ENCODE results near the gene PPIAL4G.
A peak's percentile ranks its signal among the peaks of the same experiment; 100 is the strongest.
"Not testable (repeated sequence)": the region's sequence is repeated elsewhere in the genome, so short reads cannot be mapped to it uniquely, and the experiment has no call there.

Gene PPIAL4G

DNA sequence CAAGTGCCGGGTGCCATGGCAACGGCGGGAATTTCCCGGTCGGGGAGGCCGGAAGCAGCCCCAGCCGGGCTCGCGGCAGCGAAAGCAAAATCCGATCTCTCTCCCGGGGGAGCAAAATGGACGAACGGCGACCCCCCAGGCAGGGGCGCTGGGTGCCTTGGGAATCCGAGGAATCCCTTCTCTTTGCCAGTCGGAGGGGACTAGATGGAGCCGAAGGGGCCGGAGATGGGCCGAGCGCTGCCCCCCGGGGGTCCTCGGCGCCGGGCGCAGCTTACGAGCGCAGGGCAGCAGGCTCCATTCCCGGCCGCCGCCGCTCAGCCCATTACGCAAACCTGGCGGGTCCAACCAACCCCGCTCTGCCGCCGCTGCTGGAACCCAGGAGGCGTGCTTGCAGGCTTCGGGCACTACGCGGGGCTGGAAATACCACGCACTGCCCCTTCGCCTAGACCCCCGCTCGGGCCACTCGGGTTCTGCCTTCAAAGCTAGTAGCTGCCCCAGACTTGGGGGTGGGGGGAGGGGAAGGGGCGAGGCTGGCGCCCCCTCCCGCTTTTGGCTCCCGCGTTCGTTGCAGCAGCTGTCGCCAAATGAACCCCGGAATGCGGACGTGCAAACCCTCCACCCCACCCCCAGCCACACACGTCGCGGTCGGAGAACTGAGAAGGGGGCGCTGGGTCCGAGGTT is 24.1 kb downstream of the PPIAL4G start:
- DNase-seq: peak; percentile 57
- H3K27ac ChIP-seq; H3K27me3 ChIP-seq (ENCODE audit: insufficient read depth, low read depth, severe bottlenecking); H3K36me3 ChIP-seq; H3K9me3 ChIP-seq (ENCODE audit: severe bottlenecking): not testable (repeated sequence)
- peak overlapping the region; percentile 55 for H3K4me3 ChIP-seq (ENCODE audit: low read depth, low read length)

- DNase-seq; H3K36me3 ChIP-seq; H3K9me3 ChIP-seq (ENCODE audit: severe bottlenecking); H3K27me3 ChIP-seq (ENCODE audit: insufficient read depth, low read depth, severe bottlenecking): not testable (repeated sequence)
- peak overlapping the region; percentile 57 for H3K27ac ChIP-seq
- peak overlapping the region; percentile 55 for H3K4me3 ChIP-seq (ENCODE audit: low read depth, low read length)
Measured at GRCh38 chr1:148458398-148458797, 24.7 kb downstream of the PPIAL4G start.

- not testable (repeated sequence) for H3K9me3 ChIP-seq (ENCODE audit: severe bottlenecking); H3K4me3 ChIP-seq (ENCODE audit: low read depth, low read length); H3K27me3 ChIP-seq (ENCODE audit: insufficient read depth, low read depth, severe bottlenecking); H3K36me3 ChIP-seq; DNase-seq; H3K27ac ChIP-seq
Measured at GRCh38 chr1:148452845-148453244, 30.3 kb downstream of the PPIAL4G start.

DNA sequence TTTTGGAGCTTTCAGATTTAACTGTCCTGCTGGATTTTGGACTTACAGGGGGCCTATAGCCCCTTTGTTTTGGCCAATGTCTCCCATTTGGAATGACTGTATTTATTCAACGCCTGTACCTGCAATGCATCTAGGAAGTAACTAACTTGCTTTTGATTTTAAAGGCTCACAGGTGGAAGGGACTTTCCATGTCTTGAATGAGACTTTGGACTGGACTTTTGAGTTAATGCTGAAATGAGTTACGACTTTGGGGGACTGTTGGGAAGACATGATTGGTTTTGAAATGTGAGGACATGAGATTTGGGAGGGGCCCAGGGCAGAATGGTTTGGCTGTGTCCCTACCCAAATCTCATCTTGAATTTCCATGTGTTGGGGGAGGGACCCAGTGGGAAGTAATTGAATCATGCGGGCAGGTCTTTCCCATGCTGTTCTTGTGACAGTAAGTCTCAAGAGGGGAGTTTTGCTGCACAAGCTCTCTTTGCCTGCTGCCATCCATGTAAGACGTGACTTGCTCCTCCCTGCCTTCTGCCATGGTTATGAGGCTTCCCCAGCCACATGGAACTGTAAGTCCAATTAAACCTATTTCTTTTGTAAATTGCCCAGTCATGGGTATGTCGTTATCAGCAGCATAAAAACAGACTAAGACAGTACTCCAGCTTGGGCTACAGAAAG is 43.3 kb downstream of the PPIAL4G start:
- not testable (repeated sequence) for DNase-seq; H3K27me3 ChIP-seq (ENCODE audit: insufficient read depth, low read depth, severe bottlenecking); H3K27ac ChIP-seq; H3K4me3 ChIP-seq (ENCODE audit: low read depth, low read length); H3K36me3 ChIP-seq
- peaks cover 15% of the 10 kb centered on the region for H3K9me3 ChIP-seq (ENCODE audit: severe bottlenecking)

- no peak for TF ChIP-seq CTCF (IDR thresholded peaks at IDR 0.05; ENCODE audit: low read depth, low read length)
- DNase-seq: no peak
- no peaks in the 10 kb centered on the region for H3K36me3 ChIP-seq
- H3K27me3 ChIP-seq (ENCODE audit: insufficient read depth, low read depth, severe bottlenecking): no peaks in the 10 kb centered on the region
- no peak overlapping the region for H3K27ac ChIP-seq
- peaks cover 15% of the 10 kb centered on the region for H3K9me3 ChIP-seq (ENCODE audit: severe bottlenecking)
- H3K4me3 ChIP-seq (ENCODE audit: low read depth, low read length): no peak overlapping the region
Measured at GRCh38 chr1:148435406-148435805, 47.7 kb downstream of the PPIAL4G start.

DNA sequence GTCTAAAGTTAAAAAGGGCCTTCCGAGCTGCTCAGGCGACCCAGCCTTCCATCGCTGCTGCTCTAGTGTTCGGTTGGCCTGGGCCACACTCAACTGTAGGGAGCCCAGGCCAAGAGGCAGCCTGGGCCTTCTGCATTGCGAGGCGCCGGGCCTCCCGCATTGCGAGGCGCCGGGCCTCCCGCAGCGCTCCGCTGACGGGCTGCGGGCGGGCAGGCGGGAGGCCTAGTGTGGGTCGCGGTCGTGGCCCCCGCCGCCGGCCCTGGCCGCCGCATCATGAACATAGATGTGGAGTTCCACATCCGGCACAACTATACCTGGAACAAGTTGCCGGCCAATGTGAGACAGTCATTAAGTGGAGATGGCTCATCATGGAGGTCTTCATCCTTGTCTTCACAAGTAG is 48.3 kb downstream of the PPIAL4G start:
- Histone ChIP-seq H3K27me3 (ENCODE audit: insufficient read depth, low read depth, severe bottlenecking) (no peaks in the 10 kb centered on the region), H3K4me3 (ENCODE audit: low read depth, low read length) (no peak overlapping the region), H3K27ac (no peak overlapping the region), H3K9me3 (ENCODE audit: severe bottlenecking) (peaks cover 11% of the 10 kb centered on the region), H3K36me3 (no peaks in the 10 kb centered on the region)
- no peak for TF ChIP-seq CTCF (IDR thresholded peaks at IDR 0.05; ENCODE audit: low read depth, low read length)
- no peak for DNase-seq

- H3K27ac ChIP-seq; DNase-seq; H3K27me3 ChIP-seq (ENCODE audit: insufficient read depth, low read depth, severe bottlenecking): not testable (repeated sequence)
Measured at GRCh38 chr1:148432916-148433317, 50.2 kb downstream of the PPIAL4G start.

More at GRCh38 chr1:148432916-148433317, 50.2 kb downstream of the PPIAL4G start:
- H3K9me3 ChIP-seq (ENCODE audit: severe bottlenecking); H3K36me3 ChIP-seq; H3K4me3 ChIP-seq (ENCODE audit: low read depth, low read length): not testable (repeated sequence)
